B cell (primary cell): ENCODE results near the gene ABCG1. TPM values are rescaled to one million over a fixed set of nuclear protein-coding genes. Genes with fewer than 3 reads are reported as not detected.

Experiments used
- ATAC-seq: fragments of 200-7000 bp; cut with Tn5 transposase; one replicate; pipeline ENCODE4 v1.10.0; 2021; ENCODE audit warnings: low read depth, mild to moderate bottlenecking, moderate number of reproducible peaks, moderate library complexity
- CTCF ChIA-PET: fragments of 350-600 bp; sonication (Branson Sonifier 250); formaldehyde crosslinking; loops from one replicate; lab custom pipeline; 2021; ENCODE audit warnings: antibody characterized with exemption, inconsistent platforms; lab: Charles Lee
- POLR2A ChIA-PET: fragments of 350-600 bp; sonication (Branson Sonifier 250); formaldehyde crosslinking; loops from one replicate; lab custom pipeline; 2021; ENCODE audit warnings: antibody characterized with exemption; lab: Charles Lee
- DNase-seq: peaks from one replicate; pipeline ENCODE4 v3.0.0; 2013
- H2AFZ ChIP-seq: 2 replicates; pipeline ENCODE4 v1.6.1; 2012; ENCODE audit warnings: mild to moderate bottlenecking, low read depth, low read length; ENCODE audit not compliant: insufficient read depth, poor library complexity, severe bottlenecking
- H3K27ac ChIP-seq, 2 donors: 1 replicate in 1 of 2; 2 replicates in 1 of 2; pipeline ENCODE4 v1.5.1; 2012 to 2013; ENCODE audit warnings: low read length in 2 of 2, mild to moderate bottlenecking in 2 of 2, moderate library complexity in 1 of 2
- H3K27me3 ChIP-seq, 4 experiments: fragments of 200-600 bp in 1 of 4; sonication (generic) in 1 of 4; replicated peaks in 1 of 4; 1 replicate in 2 of 4; 2 replicates in 2 of 4; pipeline versions ENCODE4 v1.6.1 to v1.7.0; 2013 to 2016; ENCODE audit warnings: low read length in 3 of 4, mild to moderate bottlenecking in 2 of 4, mixed read lengths in 1 of 4, moderate library complexity in 1 of 4; ENCODE audit not compliant: insufficient read depth in 4 of 4, control insufficient read depth in 3 of 4; ENCODE audit errors: control extremely low read depth in 1 of 4
- H3K36me3 ChIP-seq, 2 experiments: replicated peaks in 1 of 2; 1 replicate in 1 of 2; 2 replicates in 1 of 2; pipeline versions ENCODE4 v1.6.1 to v1.7.1; 2013; ENCODE audit warnings: low read length in 1 of 2; ENCODE audit not compliant: insufficient read depth in 2 of 2, control insufficient read depth in 1 of 2; ENCODE audit errors: control extremely low read depth in 1 of 2, extremely low read depth in 1 of 2
- H3K4me1 ChIP-seq, 2 donors: fragments of 200-600 bp in 1 of 2; sonication (generic) in 1 of 2; 1 replicate in 1 of 2; 2 replicates in 1 of 2; pipeline versions ENCODE4 v1.5.1 to v1.6.1; 2013 to 2017; ENCODE audit warnings: low read length in 2 of 2; ENCODE audit not compliant: control insufficient read depth in 2 of 2, insufficient read depth in 2 of 2
- H3K4me2 ChIP-seq: replicated peaks from 2 replicates; pipeline ENCODE3; 2012; ENCODE audit warnings: mild to moderate bottlenecking, low read depth, low read length; ENCODE audit not compliant: poor library complexity, severe bottlenecking
- H3K4me3 ChIP-seq, 5 experiments: fragments of 200-600 bp in 1 of 5; sonication (generic) in 1 of 5; 1 replicate in 3 of 5; 2 replicates in 2 of 5; pipeline versions ENCODE4 v1.5.1 to v1.7.0; 2011 to 2016; ENCODE audit warnings: low read length in 4 of 5, mild to moderate bottlenecking in 4 of 5, low read depth in 2 of 5, control low read depth in 1 of 5, moderate library complexity in 1 of 5; ENCODE audit not compliant: insufficient read depth in 1 of 5; ENCODE audit errors: control extremely low read depth in 1 of 5, extremely low read depth in 1 of 5
- H3K79me2 ChIP-seq: fragments of 200-600 bp; sonication (generic); one replicate; pipeline ENCODE4 v1.6.0; 2016; ENCODE audit warnings: low read length; ENCODE audit not compliant: control insufficient read depth, insufficient read depth
- H3K9ac ChIP-seq: fragments of 200-600 bp; sonication (generic); 2 replicates; pipeline ENCODE4 v1.6.1; 2017; ENCODE audit warnings: mild to moderate bottlenecking, low read length, moderate library complexity
- H3K9me3 ChIP-seq, 3 donors: one replicate each; pipeline versions ENCODE4 v1.6.1 to v1.7.1; 2013; ENCODE audit warnings: low read length in 2 of 3; ENCODE audit not compliant: control insufficient read depth in 2 of 3, insufficient read depth in 1 of 3; ENCODE audit errors: control extremely low read depth in 1 of 3
- H4K20me1 ChIP-seq: 2 replicates; pipeline ENCODE4 v1.6.0; 2012; ENCODE audit warnings: mild to moderate bottlenecking, low read length; ENCODE audit not compliant: insufficient read depth, control insufficient read depth, poor library complexity, severe bottlenecking
- H3K27ac Mint-ChIP-seq: one replicate; pipeline ENCODE4 v1.8.0; 2021; ENCODE audit warnings: mixed read lengths
- H3K27me3 Mint-ChIP-seq: one replicate; pipeline ENCODE4 v1.8.0; 2021; ENCODE audit warnings: mixed read lengths
- H3K4me1 Mint-ChIP-seq: one replicate; pipeline ENCODE4 v1.8.0; 2021; ENCODE audit warnings: mixed read lengths
- H3K4me3 Mint-ChIP-seq: one replicate; pipeline ENCODE4 v1.8.0; 2021; ENCODE audit warnings: mixed read lengths
- H3K9me3 Mint-ChIP-seq: one replicate; pipeline ENCODE4 v1.8.0; 2022; ENCODE audit warnings: mixed read lengths; ENCODE audit not compliant: insufficient read depth
- CTCF ChIP-seq: fragments of 200-600 bp; IDR thresholded peaks from one replicate; pipeline ENCODE4 v1.8.0; 2022; ENCODE audit warnings: antibody characterized with exemption, mild to moderate bottlenecking
- EZH2 ChIP-seq: IDR thresholded peaks from 2 replicates; pipeline ENCODE4 v1.6.1; 2012; ENCODE audit warnings: borderline replicate concordance, low read depth, mild to moderate bottlenecking, moderate library complexity, low read length; ENCODE audit not compliant: insufficient read depth, poor library complexity, severe bottlenecking
- WGBS: methylation state at CpG from one replicate; pipeline ENCODE4 v1.1.5; 2013; ENCODE audit warnings: missing lambda C conversion rate; ENCODE audit not compliant: insufficient coverage; 5-methylcytosine and 5-hydroxymethylcytosine counted together
- intact Hi-C: fragments of 100-400 bp; cut with micrococcal nuclease; formaldehyde crosslinking; loops from one replicate; pipeline ENCODE4 v1.10.0; 2022
- polyA plus RNA-seq: library from polyadenylated mRNA; depleted of rRNA; stranded (reverse); fragments of >200 nt; gene quantifications from 2 replicates; pipeline ENCODE4 v1.2.3, GENCODE V29; 2012
- total RNA-seq, 2 donors: library from RNA; stranded (reverse); fragments of 120-200 nt in 1 of 2; gene quantifications; 1 replicate in 1 of 2; 2 replicates in 1 of 2; pipeline versions ENCODE4 v1.2.3 to v1.2.4, GENCODE V29; 2013 to 2022

Gene ABCG1
- total and polyA plus RNA-seq, 2 donors (not counting 1 experiment from before 2014, with no cell fraction given), result 8.7 to 27.5 TPM

- Histone ChIP-seq H4K20me1 (peaks cover 16% of the 10 kb centered on the region), H3K4me2 (no peak overlapping the region), H3K27me3 (no peaks in the 10 kb centered on the region), H3K79me2 (no peaks in the 10 kb centered on the region), H3K4me3 (no peak overlapping the region), H3K27ac (no peak overlapping the region), H3K9ac (no peak overlapping the region), H3K4me1 (no peaks in the 10 kb centered on the region), H2AFZ (no peak overlapping the region), H3K36me3 (peaks cover 1 to 68% of the 10 kb centered on the region in 2 experiments), H3K9me3 (peaks cover 0 to 3% (median 0%) of the 10 kb centered on the region in 3 donors)
- no peak for DNase-seq
- POLR2A ChIA-PET, result no interaction called here
- H3K27ac Mint-ChIP-seq, result no peak overlapping the region
- no peaks in the 10 kb centered on the region for H3K4me1 Mint-ChIP-seq
- H3K9me3 Mint-ChIP-seq, result no peaks in the 10 kb centered on the region
- H3K4me3 Mint-ChIP-seq, result no peak overlapping the region
- intact Hi-C loops, result no loop called here
- CTCF ChIA-PET, result no interaction called here
- no peak for ATAC-seq
- TF ChIP-seq CTCF (no peak), EZH2 (no peak)
- no peaks in the 10 kb centered on the region for H3K27me3 Mint-ChIP-seq
- no CpG with 5 or more reads among the region's 4 CpGs for WGBS
Measured at GRCh38 chr21:42277593-42277992, 58.7 kb downstream of the ABCG1 start.

GRCh38 chr21:42278451-42279149 is 59.7 kb downstream of the ABCG1 start:
- Histone ChIP-seq H3K9ac (no peak overlapping the region), H3K27ac (no peak overlapping the region), H3K4me3 (no peak overlapping the region), H3K27me3 (no peaks in the 10 kb centered on the region), H3K4me2 (no peak overlapping the region), H3K36me3 (peaks cover 1 to 66% of the 10 kb centered on the region in 2 experiments), H3K9me3 (peaks cover 0 to 3% (median 0%) of the 10 kb centered on the region in 3 donors), H3K79me2 (no peaks in the 10 kb centered on the region), H4K20me1 (peaks cover 7% of the 10 kb centered on the region), H2AFZ (no peak overlapping the region), H3K4me1 (no peaks in the 10 kb centered on the region)
- CTCF ChIA-PET, result interaction anchor here (2.1 kb wide), 1 partner anchor 19 kb away, joined by 8 read pairs; no protein-coding TSS in a partner anchor
- H3K27me3 Mint-ChIP-seq, result no peaks in the 10 kb centered on the region
- peaks cover 1% of the 10 kb centered on the region for H3K4me1 Mint-ChIP-seq
- intact Hi-C loops, result no loop called here
- no peaks in the 10 kb centered on the region for H3K9me3 Mint-ChIP-seq
- ATAC-seq, result no peak
- no peak overlapping the region for H3K4me3 Mint-ChIP-seq
- DNase-seq, result no peak
- TF ChIP-seq EZH2, result no peak
- TF ChIP-seq CTCF, result no peak
- POLR2A ChIA-PET, result interaction anchor here (0.6 kb wide), 1 partner anchor 1046 kb away, joined by 6 read pairs; no protein-coding TSS in a partner anchor
- H3K27ac Mint-ChIP-seq, result no peak overlapping the region
- WGBS, result 90% methylated on average over 19 of the region's 19 CpGs
